Measurements from ENCODE around the gene SERPINC1. TPM values are rescaled to one million over a fixed set of nuclear protein-coding genes. Genes with fewer than 3 reads are reported as not detected.

Gene SERPINC1
- total RNA-seq, 6 donors from 2014 or later, result 0.26 to 1.5 TPM; not detected in 4

GRCh38 chr1:173868266-173869020 is 48.7 kb downstream of the SERPINC1 start, which contains the start of gene ZBTB37:
TSS of gene ZBTB37 (plus strand) at chr1:173868380. CDS start at chr1:173870226, 1,846 bp downstream.
- Histone ChIP-seq H3K36me3 (peaks cover 9 to 34% (median 16%) of the 10 kb centered on the region in 4 donors), H3K27ac (peak within 1 kb of the TSS; percentile 94 to 99 (median 98)), H3K9me3 (no peaks in the 10 kb centered on the region), H3K27me3 (no peaks in the 10 kb centered on the region), H3K4me1 (peaks cover 35 to 61% (median 47%) of the 10 kb centered on the region in 4 donors), H3K4me3 (peak within 1 kb of the TSS; percentile 72 to 80 (median 80))
- ATAC-seq (ENCODE audit: low FRiP score in 2 of 2) (peak; percentile 84 to 91), DNase-seq (peak; percentile 96 to 98)
- peak in 3 of 4 donors; percentile 15 to 44 (median 22) for TF ChIP-seq EP300 (IDR thresholded peaks at IDR 0.05)
- TF ChIP-seq POLR2A (IDR thresholded peaks at IDR 0.05), result peak in 2 of 4 donors; percentile 26 to 36
- no peak for TF ChIP-seq CTCF (IDR thresholded peaks at IDR 0.05)
- peak; percentile 11 to 63 for TF ChIP-seq POLR2AphosphoS5 (IDR thresholded peaks at IDR 0.05)
- 0 to 1% methylated on average over 17 to 33 of the region's 53 CpGs for whole genome bisulfite sequencing, 2 donors

- ATAC-seq (ENCODE audit: low FRiP score in 2 of 2) (peak; percentile 97 to 98), DNase-seq (peak; percentile 91 to 99)
- H3K36me3 ChIP-seq, result peaks cover 15 to 40% (median 22%) of the 10 kb centered on the region in 4 donors
- H3K27me3 ChIP-seq, result no peaks in the 10 kb centered on the region
- peak within 1 kb of the TSS; percentile 94 to 99 (median 98) for H3K27ac ChIP-seq
- no peaks in the 10 kb centered on the region for H3K9me3 ChIP-seq
- TF ChIP-seq CTCF (IDR thresholded peaks at IDR 0.05) (peak in 1 of 6 experiments; percentile 15), POLR2A (IDR thresholded peaks at IDR 0.05) (peak; percentile 87 to 99 (median 96)), EP300 (IDR thresholded peaks at IDR 0.05) (peak in 1 of 4 donors; percentile 25), POLR2AphosphoS5 (IDR thresholded peaks at IDR 0.05) (peak; percentile 95 to 97)
- 0 to 2% methylated on average over 19 to 29 of the region's 30 CpGs for WGBS, 2 donors
- H3K4me3 ChIP-seq, result peak within 1 kb of the TSS; percentile 72 to 80 (median 80)
- peaks cover 35 to 61% (median 47%) of the 10 kb centered on the region in 4 donors for H3K4me1 ChIP-seq
Observed at GRCh38 chr1:173867753-173868265, 49.3 kb downstream of the SERPINC1 start, which contains the start of gene GAS5. TSS of gene GAS5 (minus strand) at chr1:173867989.

GRCh38 chr1:173867141-173867752 is 49.9 kb downstream of the SERPINC1 start:
- Histone ChIP-seq H3K4me1 (peaks cover 35 to 61% (median 47%) of the 10 kb centered on the region in 4 donors), H3K9me3 (no peaks in the 10 kb centered on the region), H3K27ac (peak overlapping the region; percentile 94 to 99 (median 98)), H3K36me3 (peaks cover 15 to 46% (median 27%) of the 10 kb centered on the region in 4 donors), H3K27me3 (no peaks in the 10 kb centered on the region), H3K4me3 (peak overlapping the region; percentile 72 to 80 (median 80))
- peak in 1 of 2 donors; percentile 86 for DNase-seq
- ATAC-seq (ENCODE audit: low FRiP score in 2 of 2), result peak; percentile 0 to 12
- 3 to 7% methylated on average over 30 to 32 of the region's 32 CpGs for WGBS, 2 donors
- TF ChIP-seq POLR2AphosphoS5 (IDR thresholded peaks at IDR 0.05) (no peak), CTCF (IDR thresholded peaks at IDR 0.05) (no peak), EP300 (IDR thresholded peaks at IDR 0.05) (no peak), POLR2A (IDR thresholded peaks at IDR 0.05) (no peak)

GRCh38 chr1:173866413-173867115 is 50.6 kb downstream of the SERPINC1 start:
- peak overlapping the region; percentile 72 to 80 (median 80) for H3K4me3 ChIP-seq
- H3K36me3 ChIP-seq, result peaks cover 15 to 53% (median 29%) of the 10 kb centered on the region in 4 donors
- peak overlapping the region; percentile 94 to 99 (median 98) for H3K27ac ChIP-seq
- H3K4me1 ChIP-seq, result peaks cover 35 to 56% (median 46%) of the 10 kb centered on the region in 4 donors
- WGBS, 2 donors, result 11 to 23% methylated on average over 2 of the region's 2 CpGs
- H3K27me3 ChIP-seq, result no peaks in the 10 kb centered on the region
- TF ChIP-seq EP300 (IDR thresholded peaks at IDR 0.05) (no peak), CTCF (IDR thresholded peaks at IDR 0.05) (no peak), POLR2A (IDR thresholded peaks at IDR 0.05) (no peak), POLR2AphosphoS5 (IDR thresholded peaks at IDR 0.05) (no peak)
- no peak for ATAC-seq (ENCODE audit: low FRiP score in 2 of 2)
- no peak for DNase-seq
- H3K9me3 ChIP-seq, result no peaks in the 10 kb centered on the region

All from upper lobe of left lung (tissue), 6 donors.